Endothelial cell of umbilical vein (primary cell): ENCODE measurements around the gene FNDC3A. TPM values are rescaled to one million over a fixed set of nuclear protein-coding genes. Genes with fewer than 3 reads are reported as not detected.

Experiments
- BruUV-seq: library from RNA; stranded (reverse); fragments of 400-500 nt; replicated peaks from 2 replicates; lab custom pipeline; 2021; lab: Mats Ljungman, UMichigan
- CTCF ChIA-PET: fragments of 300-600, 350-600 bp; sonication (Branson Sonifier 250); formaldehyde crosslinking; loops from one replicate; lab custom pipeline; 2021; ENCODE audit warnings: antibody characterized with exemption, inconsistent platforms; lab: Charles Lee
- POLR2A ChIA-PET: fragments of 300-600, 350-600 bp; sonication (Branson Sonifier 250); formaldehyde crosslinking; loops from one replicate; lab custom pipeline; 2021; ENCODE audit warnings: antibody characterized with exemption, inconsistent platforms; lab: Charles Lee
- DNase-seq: peaks from one replicate; pipeline ENCODE4 v3.0.0-alpha.2; 2011; ENCODE audit warnings: low read depth, low spot score
- FAIRE-seq: peaks from 2 replicates; lab custom pipeline; 2011; peaks lifted over from hg19 to GRCh38; lab: Jason Lieb, UNC
- H2AFZ ChIP-seq: 2 replicates; pipeline ENCODE4 v1.6.0; 2012; ENCODE audit warnings: low read depth, low read length, control low read depth, inconsistent platforms
- H3K27ac ChIP-seq: 2 replicates; pipeline ENCODE4 v1.5.1; 2011; ENCODE audit warnings: low read depth, mild to moderate bottlenecking, control low read depth, low read length, moderate library complexity; ENCODE audit not compliant: insufficient read depth
- H3K27me3 ChIP-seq, 2 experiments: 2 replicates each; pipeline versions ENCODE4 v1.6.0 to v1.6.1; 2011; ENCODE audit warnings: low read length in 2 of 2, mixed read lengths in 1 of 2; ENCODE audit not compliant: control insufficient read depth in 2 of 2, insufficient read depth in 2 of 2
- H3K36me3 ChIP-seq, 2 experiments: 2 replicates in 1 of 2; 3 replicates in 1 of 2; pipeline ENCODE4 v1.5.1; 2011; ENCODE audit warnings: low read length in 2 of 2, mild to moderate bottlenecking in 1 of 2, moderate library complexity in 1 of 2; ENCODE audit not compliant: control insufficient read depth in 2 of 2, insufficient read depth in 2 of 2; ENCODE audit errors: extremely low read depth in 1 of 2
- H3K4me1 ChIP-seq: 3 replicates; pipeline ENCODE4 v1.5.1; 2011; ENCODE audit warnings: mild to moderate bottlenecking, low read length; ENCODE audit not compliant: control insufficient read depth, insufficient read depth; ENCODE audit errors: extremely low read depth
- H3K4me2 ChIP-seq: 2 replicates; pipeline ENCODE4 v1.6.1; 2011; ENCODE audit warnings: low read length, control low read depth, mixed read lengths; ENCODE audit not compliant: insufficient read depth
- H3K4me3 ChIP-seq, 3 experiments: fragments of 200-600 bp in 1 of 3; sonication (generic), shearing (Covaris generic) in 1 of 3; replicated peaks in 1 of 3; 2 replicates each; pipeline ENCODE4 v1.5.1; 2011 to 2016; ENCODE audit warnings: control low read depth in 3 of 3, low read length in 3 of 3, mild to moderate bottlenecking in 2 of 3, inconsistent platforms in 1 of 3, low read depth in 1 of 3, moderate library complexity in 1 of 3; ENCODE audit not compliant: insufficient read depth in 1 of 3
- H3K79me2 ChIP-seq: 2 replicates; pipeline ENCODE4 v1.6.0; 2012; ENCODE audit warnings: low read length, inconsistent platforms; ENCODE audit not compliant: control insufficient read depth, insufficient read depth
- H3K9ac ChIP-seq: replicated peaks from 2 replicates; pipeline ENCODE3; 2011; ENCODE audit warnings: low read length, control low read depth; ENCODE audit not compliant: insufficient read depth; ENCODE audit errors: extremely low read depth
- H3K9me1 ChIP-seq: replicated peaks from 3 replicates; pipeline ENCODE4 v1.6.0; 2011; ENCODE audit warnings: mild to moderate bottlenecking, low read length; ENCODE audit not compliant: control insufficient read depth, insufficient read depth; ENCODE audit errors: extremely low read depth
- H3K9me3 ChIP-seq: replicated peaks from 2 replicates; pipeline ENCODE4 v1.5.1; 2012; ENCODE audit warnings: low read length, inconsistent platforms; ENCODE audit not compliant: control insufficient read depth, insufficient read depth
- H4K20me1 ChIP-seq: replicated peaks from 2 replicates; pipeline ENCODE3; 2011; ENCODE audit warnings: mild to moderate bottlenecking, low read length; ENCODE audit not compliant: control insufficient read depth, insufficient read depth; ENCODE audit errors: extremely low read depth
- EZH2 ChIP-seq: IDR thresholded peaks from 2 replicates; pipeline ENCODE4 v1.6.1; 2012; ENCODE audit warnings: borderline replicate concordance, low read depth, mild to moderate bottlenecking, moderate library complexity, low read length, inconsistent platforms; ENCODE audit not compliant: severe bottlenecking
- FOS ChIP-seq: IDR thresholded peaks from 2 replicates; pipeline ENCODE4 v1.6.1; 2011; ENCODE audit warnings: mild to moderate bottlenecking, low read length, moderate library complexity, borderline replicate concordance; ENCODE audit not compliant: insufficient read depth
- GATA2 ChIP-seq: IDR thresholded peaks from 2 replicates; pipeline ENCODE4 v1.7.0; 2011; ENCODE audit warnings: low read depth, mild to moderate bottlenecking, moderate library complexity, mixed read lengths, low read length; ENCODE audit not compliant: insufficient read length, insufficient read depth
- JUN ChIP-seq: IDR thresholded peaks from 2 replicates; pipeline ENCODE4 v1.6.1; 2011; ENCODE audit warnings: borderline replicate concordance, low read depth; ENCODE audit not compliant: insufficient read length, insufficient read depth
- MYC ChIP-seq: IDR thresholded peaks from one replicate; pipeline ENCODE4 v1.6.1; 2011; ENCODE audit warnings: mild to moderate bottlenecking, low read depth, low read length
- POLR2A ChIP-seq: IDR thresholded peaks from 2 replicates; pipeline ENCODE4 v1.6.1; 2012; ENCODE audit warnings: low read depth, mild to moderate bottlenecking, control low read depth, low read length
- POLR2AphosphoS5 ChIP-seq: IDR thresholded peaks from 2 replicates; pipeline ENCODE4 v1.6.1; 2012; ENCODE audit warnings: low read depth, mild to moderate bottlenecking, control low read depth, low read length, moderate library complexity; ENCODE audit not compliant: insufficient read depth
- dilution Hi-C: fragments of 300-500 bp; cut with MboI; formaldehyde crosslinking; loops from one replicate; pipeline ENCODE4 v1.15.0; 2019; ENCODE audit warnings: low sequenced_read_pairs; ENCODE audit not compliant: extremely low pct_ligation_motif_present
- intact Hi-C: fragments of 100-400 bp; cut with micrococcal nuclease; formaldehyde crosslinking; loops from one replicate; pipeline ENCODE4 v1.10.0; 2022
- polyA plus RNA-seq, 4 experiments: library from polyadenylated mRNA; depleted of rRNA in 3 of 4; stranded (reverse) in 3 of 4; unstranded in 1 of 4; fragments of >200 nt; gene quantifications; 2 replicates each; pipeline versions ENCODE4 v1.2.1 to v1.2.3, GENCODE V29; 2011 to 2012; ENCODE audit warnings: missing spikeins in 1 of 4
- total RNA-seq: library from RNA; stranded (reverse); gene quantifications from 2 replicates; pipeline ENCODE4 v1.2.3, GENCODE V29; 2021
- TF ChIP-seq, protein P1 (sequence below): IDR thresholded peaks from 2 replicates; pipeline ENCODE4 v1.6.1; 2011; ENCODE audit not compliant: insufficient read depth, insufficient read length
- TF ChIP-seq, protein P2 (sequence below), 2 donors: IDR thresholded peaks; 1 replicate in 1 of 2; 2 replicates in 1 of 2; pipeline ENCODE4 v1.5.1; 2011; ENCODE audit warnings: low read length in 2 of 2, mild to moderate bottlenecking in 2 of 2, moderate library complexity in 2 of 2, control low read depth in 1 of 2, inconsistent platforms in 1 of 2, low read depth in 1 of 2; ENCODE audit not compliant: insufficient read depth in 1 of 2; ENCODE audit errors: extremely low read depth in 1 of 2

Gene FNDC3A
- total and polyA plus RNA-seq, 2 donors (not counting 3 experiments of a cell fraction or from before 2014, with no cell fraction given) = 26.3 to 50.8 TPM

DNA sequence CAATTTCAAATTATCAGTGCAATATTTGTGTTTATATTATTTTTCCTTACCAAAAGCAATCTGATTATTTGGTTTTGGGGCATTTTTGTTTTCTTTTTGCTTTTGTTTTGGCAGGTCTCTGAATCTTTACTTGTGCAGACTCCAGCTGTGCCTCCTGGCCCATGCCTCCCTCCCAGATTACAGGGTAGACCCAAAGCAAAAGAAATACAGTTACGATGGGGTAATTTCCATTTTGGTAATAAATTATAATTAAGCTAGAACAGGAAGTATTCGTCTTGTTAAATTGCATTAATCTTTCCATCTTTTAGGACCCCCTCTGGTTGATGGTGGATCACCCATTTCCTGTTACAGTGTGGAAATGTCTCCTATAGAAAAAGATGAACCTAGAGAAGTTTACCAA, 215.2 kb downstream of the FNDC3A start:
- dilution Hi-C loops = no loop called here
- H3K9me3 ChIP-seq = no peaks in the 10 kb centered on the region
- BruUV-seq = no TSS peak
- H2AFZ ChIP-seq = no peak overlapping the region
- H3K9ac ChIP-seq = no peak overlapping the region
- ChIA-PET POLR2A (no interaction called here), CTCF (no interaction called here)
- H3K27me3 ChIP-seq = no peaks in the 10 kb centered on the region
- H3K79me2 ChIP-seq = no peaks in the 10 kb centered on the region
- intact Hi-C loops = no loop called here
- H3K4me2 ChIP-seq = no peak overlapping the region
- H3K36me3 ChIP-seq = peaks cover 5 to 29% of the 10 kb centered on the region in 2 experiments
- TF ChIP-seq MYC (no peak), EZH2 (no peak), FOS (no peak), POLR2AphosphoS5 (no peak), POLR2A (no peak), GATA2 (no peak), JUN (no peak)
- TF ChIP-seq, protein P1, sequence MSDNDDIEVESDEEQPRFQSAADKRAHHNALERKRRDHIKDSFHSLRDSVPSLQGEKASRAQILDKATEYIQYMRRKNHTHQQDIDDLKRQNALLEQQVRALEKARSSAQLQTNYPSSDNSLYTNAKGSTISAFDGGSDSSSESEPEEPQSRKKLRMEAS = no peak
- TF ChIP-seq, protein P2, sequence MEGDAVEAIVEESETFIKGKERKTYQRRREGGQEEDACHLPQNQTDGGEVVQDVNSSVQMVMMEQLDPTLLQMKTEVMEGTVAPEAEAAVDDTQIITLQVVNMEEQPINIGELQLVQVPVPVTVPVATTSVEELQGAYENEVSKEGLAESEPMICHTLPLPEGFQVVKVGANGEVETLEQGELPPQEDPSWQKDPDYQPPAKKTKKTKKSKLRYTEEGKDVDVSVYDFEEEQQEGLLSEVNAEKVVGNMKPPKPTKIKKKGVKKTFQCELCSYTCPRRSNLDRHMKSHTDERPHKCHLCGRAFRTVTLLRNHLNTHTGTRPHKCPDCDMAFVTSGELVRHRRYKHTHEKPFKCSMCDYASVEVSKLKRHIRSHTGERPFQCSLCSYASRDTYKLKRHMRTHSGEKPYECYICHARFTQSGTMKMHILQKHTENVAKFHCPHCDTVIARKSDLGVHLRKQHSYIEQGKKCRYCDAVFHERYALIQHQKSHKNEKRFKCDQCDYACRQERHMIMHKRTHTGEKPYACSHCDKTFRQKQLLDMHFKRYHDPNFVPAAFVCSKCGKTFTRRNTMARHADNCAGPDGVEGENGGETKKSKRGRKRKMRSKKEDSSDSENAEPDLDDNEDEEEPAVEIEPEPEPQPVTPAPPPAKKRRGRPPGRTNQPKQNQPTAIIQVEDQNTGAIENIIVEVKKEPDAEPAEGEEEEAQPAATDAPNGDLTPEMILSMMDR (IDR thresholded peaks at IDR 0.05; ENCODE audit: extremely low read depth in 1 of 2, insufficient read depth in 1 of 2, low read depth in 1 of 2, low read length in 2 of 2) = no peak
- no peaks in the 10 kb centered on the region for H4K20me1 ChIP-seq
- no peak for DNase-seq
- H3K9me1 ChIP-seq = no peaks in the 10 kb centered on the region
- no peak overlapping the region for H3K4me3 ChIP-seq
- H3K4me1 ChIP-seq = no peaks in the 10 kb centered on the region
- FAIRE-seq = no peak
- H3K27ac ChIP-seq = no peak overlapping the region
